GM23338 (cell line): Measurements from ENCODE around the gene NEK2. TPM values are rescaled to one million over a fixed set of nuclear protein-coding genes. Genes with fewer than 3 reads are reported as not detected.

Experiments
- ATAC-seq: fragments of 200-7000 bp; cut with Tn5 transposase; 3 replicates; pipeline ENCODE4 v1.9.1; 2020
- DNase-seq: peaks from one replicate; pipeline ENCODE4 v3.0.0-alpha.2; 2015; ENCODE audit warnings: low spot score
- H2AFZ ChIP-seq: fragments of 200-600 bp; sonication (generic); 2 replicates; pipeline ENCODE4 v1.8.0; 2016; ENCODE audit warnings: antibody characterized with exemption, mild to moderate bottlenecking, moderate library complexity
- H3F3A ChIP-seq: fragments of 200-600 bp; sonication (generic); replicated peaks from 2 replicates; pipeline ENCODE4 v1.8.0; 2017; ENCODE audit warnings: antibody characterized with exemption, mixed run types, low read depth
- H3K27ac ChIP-seq: fragments of 200-600 bp; sonication (generic); 2 replicates; pipeline ENCODE4 v1.6.1; 2016; ENCODE audit warnings: low read depth
- H3K27me3 ChIP-seq: fragments of 200-600 bp; sonication (generic); 2 replicates; pipeline ENCODE4 v1.8.0; 2016; ENCODE audit warnings: mild to moderate bottlenecking, mixed run types, moderate library complexity; ENCODE audit not compliant: insufficient read depth
- H3K36me3 ChIP-seq: fragments of 200-600 bp; sonication (generic); 2 replicates; pipeline ENCODE4 v1.8.0; 2016; ENCODE audit warnings: mild to moderate bottlenecking; ENCODE audit not compliant: insufficient read depth
- H3K4me1 ChIP-seq: fragments of 200-600 bp; sonication (generic); 2 replicates; pipeline ENCODE4 v1.8.0; 2016; ENCODE audit warnings: mild to moderate bottlenecking, moderate library complexity; ENCODE audit not compliant: insufficient read depth
- H3K4me2 ChIP-seq: fragments of 200-600 bp; sonication (generic); 2 replicates; pipeline ENCODE4 v1.7.1; 2017; ENCODE audit warnings: mixed run types
- H3K4me3 ChIP-seq: fragments of 200-600 bp; sonication (generic); 2 replicates; pipeline ENCODE4 v1.6.1; 2016; ENCODE audit warnings: mixed run types
- H3K79me2 ChIP-seq: fragments of 200-600 bp; sonication (generic); replicated peaks from 2 replicates; pipeline ENCODE4 v1.8.0; 2017; ENCODE audit warnings: mild to moderate bottlenecking; ENCODE audit not compliant: insufficient read depth
- H3K9me2 ChIP-seq: fragments of 200-600 bp; sonication (generic); 2 replicates; pipeline ENCODE4 v1.8.0; 2017; ENCODE audit not compliant: insufficient read depth
- H4K20me1 ChIP-seq: fragments of 200-600 bp; sonication (generic); replicated peaks from 2 replicates; pipeline ENCODE4 v1.8.0; 2017; ENCODE audit warnings: mild to moderate bottlenecking; ENCODE audit not compliant: insufficient read depth
- H3K27ac Mint-ChIP-seq: 2 replicates; pipeline ENCODE4 v1.8.0; 2020; ENCODE audit warnings: inconsistent platforms, mild to moderate bottlenecking, moderate library complexity, mixed read lengths
- H3K27me3 Mint-ChIP-seq: 3 replicates; pipeline ENCODE4 v1.8.0; 2022; ENCODE audit warnings: low read depth, mild to moderate bottlenecking, moderate library complexity, mixed read lengths, inconsistent platforms; ENCODE audit not compliant: insufficient read depth, poor library complexity
- H3K36me3 Mint-ChIP-seq: 3 replicates; pipeline ENCODE4 v1.8.0; 2021; ENCODE audit warnings: low read depth, mild to moderate bottlenecking, inconsistent platforms, moderate library complexity, mixed read lengths
- H3K4me1 Mint-ChIP-seq: 3 replicates; pipeline ENCODE4 v1.8.0; 2020; ENCODE audit warnings: mild to moderate bottlenecking, inconsistent platforms, mixed read lengths
- H3K4me3 Mint-ChIP-seq: 3 replicates; pipeline ENCODE4 v1.8.0; 2021; ENCODE audit warnings: moderate library complexity, mild to moderate bottlenecking, inconsistent platforms, mixed read lengths
- H3K9me3 Mint-ChIP-seq: 3 replicates; pipeline ENCODE4 v1.8.0; 2020; ENCODE audit warnings: moderate library complexity, mild to moderate bottlenecking, inconsistent platforms, mixed read lengths
- CREB1 ChIP-seq: fragments of 250-450 bp; sonication (Bioruptor Pico); IDR thresholded peaks from 2 replicates; pipeline ENCODE4 v1.5.0; 2020; ENCODE audit warnings: low read depth, mild to moderate bottlenecking, moderate library complexity
- EZH2 ChIP-seq: fragments of 200-600 bp; sonication (generic); IDR thresholded peaks from one replicate; pipeline ENCODE4 v1.8.0; 2017; ENCODE audit warnings: antibody characterized with exemption, mild to moderate bottlenecking, low read depth; ENCODE audit not compliant: unreplicated experiment
- NANOG ChIP-seq: IDR thresholded peaks from 2 replicates; pipeline ENCODE4 v1.6.1; 2016; ENCODE audit warnings: antibody characterized with exemption, borderline replicate concordance
- STAT1 ChIP-seq: IDR thresholded peaks from one replicate; pipeline ENCODE4 v1.6.1; 2016; ENCODE audit warnings: antibody characterized with exemption; ENCODE audit not compliant: unreplicated experiment
- polyA plus RNA-seq: library from polyadenylated mRNA; unstranded; fragments of >200 nt; fragmentation: Nextera tagmentation; extraction: Ambion mirVana; gene quantifications from 2 replicates; pipeline ENCODE4 v1.2.1, GENCODE V29; 2016
- total RNA-seq: library from RNA; depleted of rRNA; stranded (reverse); fragments of >200 nt; shearing (Covaris generic); gene quantifications from 2 replicates; pipeline ENCODE4 v1.2.3, GENCODE V29; 2014
- TF ChIP-seq, protein P1 (sequence below), 2 experiments: fragments of 200-600 bp in 1 of 2; sonication (generic) in 1 of 2; conservative IDR thresholded peaks; 2 replicates each; pipeline versions ENCODE4 v1.5.1 to v1.6.1; 2016 to 2017; ENCODE audit warnings: antibody characterized with exemption in 2 of 2, low read depth in 2 of 2, mild to moderate bottlenecking in 2 of 2, moderate library complexity in 1 of 2
- TF ChIP-seq, protein P2 (sequence below): IDR thresholded peaks from one replicate; pipeline ENCODE4 v1.6.1; 2018; ENCODE audit warnings: antibody characterized with exemption; ENCODE audit not compliant: unreplicated experiment
- TF ChIP-seq, protein P3 (sequence below): IDR thresholded peaks from 2 replicates; pipeline ENCODE4 v1.6.1; 2016; ENCODE audit warnings: antibody characterized with exemption

The NEK2 gene
- total and polyA plus RNA-seq, 2 experiments from 2014 or later: 17.0 to 24.9 TPM

DNA sequence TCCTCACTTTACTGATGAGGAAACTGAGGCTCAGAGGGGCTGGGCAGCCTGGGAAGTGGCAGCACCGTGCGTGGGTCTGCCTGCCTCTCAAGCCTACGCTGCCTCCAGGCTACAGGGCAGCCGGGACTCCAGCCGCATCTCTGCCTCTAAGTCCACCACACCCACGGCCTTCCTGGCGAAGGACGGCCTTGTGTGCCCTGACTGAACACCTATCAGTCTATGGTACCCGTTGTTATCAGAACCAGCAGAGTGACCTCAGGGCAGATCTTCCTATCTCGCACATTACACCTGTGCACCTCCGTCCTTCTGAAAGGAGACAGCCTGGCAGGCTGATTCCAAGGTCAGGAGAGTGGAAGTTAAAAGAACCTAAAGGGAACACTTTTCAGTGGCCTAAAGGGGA, 60.8 kb downstream of the NEK2 start (continued):
- TF ChIP-seq, protein P1, sequence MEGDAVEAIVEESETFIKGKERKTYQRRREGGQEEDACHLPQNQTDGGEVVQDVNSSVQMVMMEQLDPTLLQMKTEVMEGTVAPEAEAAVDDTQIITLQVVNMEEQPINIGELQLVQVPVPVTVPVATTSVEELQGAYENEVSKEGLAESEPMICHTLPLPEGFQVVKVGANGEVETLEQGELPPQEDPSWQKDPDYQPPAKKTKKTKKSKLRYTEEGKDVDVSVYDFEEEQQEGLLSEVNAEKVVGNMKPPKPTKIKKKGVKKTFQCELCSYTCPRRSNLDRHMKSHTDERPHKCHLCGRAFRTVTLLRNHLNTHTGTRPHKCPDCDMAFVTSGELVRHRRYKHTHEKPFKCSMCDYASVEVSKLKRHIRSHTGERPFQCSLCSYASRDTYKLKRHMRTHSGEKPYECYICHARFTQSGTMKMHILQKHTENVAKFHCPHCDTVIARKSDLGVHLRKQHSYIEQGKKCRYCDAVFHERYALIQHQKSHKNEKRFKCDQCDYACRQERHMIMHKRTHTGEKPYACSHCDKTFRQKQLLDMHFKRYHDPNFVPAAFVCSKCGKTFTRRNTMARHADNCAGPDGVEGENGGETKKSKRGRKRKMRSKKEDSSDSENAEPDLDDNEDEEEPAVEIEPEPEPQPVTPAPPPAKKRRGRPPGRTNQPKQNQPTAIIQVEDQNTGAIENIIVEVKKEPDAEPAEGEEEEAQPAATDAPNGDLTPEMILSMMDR (conservative IDR thresholded peaks at IDR 0.05; ENCODE audit: low read depth in 2 of 2): no peak
- TF ChIP-seq NANOG (no peak), STAT1 (no peak), CREB1 (CRISPR knock-in tag) (no peak)
- TF ChIP-seq, protein P2, sequence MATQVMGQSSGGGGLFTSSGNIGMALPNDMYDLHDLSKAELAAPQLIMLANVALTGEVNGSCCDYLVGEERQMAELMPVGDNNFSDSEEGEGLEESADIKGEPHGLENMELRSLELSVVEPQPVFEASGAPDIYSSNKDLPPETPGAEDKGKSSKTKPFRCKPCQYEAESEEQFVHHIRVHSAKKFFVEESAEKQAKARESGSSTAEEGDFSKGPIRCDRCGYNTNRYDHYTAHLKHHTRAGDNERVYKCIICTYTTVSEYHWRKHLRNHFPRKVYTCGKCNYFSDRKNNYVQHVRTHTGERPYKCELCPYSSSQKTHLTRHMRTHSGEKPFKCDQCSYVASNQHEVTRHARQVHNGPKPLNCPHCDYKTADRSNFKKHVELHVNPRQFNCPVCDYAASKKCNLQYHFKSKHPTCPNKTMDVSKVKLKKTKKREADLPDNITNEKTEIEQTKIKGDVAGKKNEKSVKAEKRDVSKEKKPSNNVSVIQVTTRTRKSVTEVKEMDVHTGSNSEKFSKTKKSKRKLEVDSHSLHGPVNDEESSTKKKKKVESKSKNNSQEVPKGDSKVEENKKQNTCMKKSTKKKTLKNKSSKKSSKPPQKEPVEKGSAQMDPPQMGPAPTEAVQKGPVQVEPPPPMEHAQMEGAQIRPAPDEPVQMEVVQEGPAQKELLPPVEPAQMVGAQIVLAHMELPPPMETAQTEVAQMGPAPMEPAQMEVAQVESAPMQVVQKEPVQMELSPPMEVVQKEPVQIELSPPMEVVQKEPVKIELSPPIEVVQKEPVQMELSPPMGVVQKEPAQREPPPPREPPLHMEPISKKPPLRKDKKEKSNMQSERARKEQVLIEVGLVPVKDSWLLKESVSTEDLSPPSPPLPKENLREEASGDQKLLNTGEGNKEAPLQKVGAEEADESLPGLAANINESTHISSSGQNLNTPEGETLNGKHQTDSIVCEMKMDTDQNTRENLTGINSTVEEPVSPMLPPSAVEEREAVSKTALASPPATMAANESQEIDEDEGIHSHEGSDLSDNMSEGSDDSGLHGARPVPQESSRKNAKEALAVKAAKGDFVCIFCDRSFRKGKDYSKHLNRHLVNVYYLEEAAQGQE: no peak

DNA sequence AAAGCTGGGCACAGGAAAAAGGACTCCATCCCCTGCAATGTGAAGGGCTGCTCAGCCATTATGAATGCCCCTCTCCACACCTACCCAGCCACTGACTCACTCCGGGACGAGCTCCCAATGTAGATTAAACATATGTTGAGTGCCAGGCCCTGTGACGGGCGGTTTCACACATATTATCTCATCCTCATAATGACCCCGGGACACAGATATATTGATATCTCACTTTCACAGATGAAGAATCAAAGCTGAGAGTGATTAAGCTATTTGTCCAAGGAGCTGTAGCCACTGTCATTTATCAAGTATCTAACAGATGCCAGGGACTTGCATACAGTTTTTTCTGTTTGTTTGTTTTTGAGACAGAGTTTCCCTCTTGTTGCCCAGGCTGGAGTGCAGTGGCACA, 61.5 kb downstream of the NEK2 start:
- H3K36me3 ChIP-seq: no peaks in the 10 kb centered on the region
- H3K4me3 ChIP-seq: no peak overlapping the region
- H3K36me3 Mint-ChIP-seq: no peaks in the 10 kb centered on the region
- no peaks in the 10 kb centered on the region for H3K9me2 ChIP-seq
- DNase-seq (no peak), ATAC-seq (no peak)
- no peak overlapping the region for H3K4me2 ChIP-seq
- H3K27ac ChIP-seq: no peak overlapping the region
- no peaks in the 10 kb centered on the region for H3K9me3 Mint-ChIP-seq
- 0 out of 2 replicates have a peak overlapping the region, but pooled peaks have one; percentile 28 for H3K27ac Mint-ChIP-seq
- H4K20me1 ChIP-seq: no peaks in the 10 kb centered on the region
- H3K27me3 Mint-ChIP-seq: peaks cover 4% of the 10 kb centered on the region
- no peaks in the 10 kb centered on the region for H3K27me3 ChIP-seq
- TF ChIP-seq EZH2 (no peak), CREB1 (CRISPR knock-in tag) (no peak)
- TF ChIP-seq, protein P3, sequence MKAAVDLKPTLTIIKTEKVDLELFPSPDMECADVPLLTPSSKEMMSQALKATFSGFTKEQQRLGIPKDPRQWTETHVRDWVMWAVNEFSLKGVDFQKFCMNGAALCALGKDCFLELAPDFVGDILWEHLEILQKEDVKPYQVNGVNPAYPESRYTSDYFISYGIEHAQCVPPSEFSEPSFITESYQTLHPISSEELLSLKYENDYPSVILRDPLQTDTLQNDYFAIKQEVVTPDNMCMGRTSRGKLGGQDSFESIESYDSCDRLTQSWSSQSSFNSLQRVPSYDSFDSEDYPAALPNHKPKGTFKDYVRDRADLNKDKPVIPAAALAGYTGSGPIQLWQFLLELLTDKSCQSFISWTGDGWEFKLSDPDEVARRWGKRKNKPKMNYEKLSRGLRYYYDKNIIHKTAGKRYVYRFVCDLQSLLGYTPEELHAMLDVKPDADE: no peak
- H3K4me3 Mint-ChIP-seq: no peak overlapping the region
- no peaks in the 10 kb centered on the region for H3K4me1 ChIP-seq
- no peaks in the 10 kb centered on the region for H3K79me2 ChIP-seq
- peaks cover 6% of the 10 kb centered on the region; the same call in 1 of the 3 replicates for H3K4me1 Mint-ChIP-seq
- no peaks in the 10 kb centered on the region for H3F3A ChIP-seq
- H2AFZ ChIP-seq: no peak overlapping the region
